ENCODE data around the gene A3GALT2. TPM values are rescaled to one million over a fixed set of nuclear protein-coding genes. Genes with fewer than 3 reads are reported as not detected.

The A3GALT2 gene
- polyA plus RNA-seq, 1 donor, result 0.10 TPM

DNA sequence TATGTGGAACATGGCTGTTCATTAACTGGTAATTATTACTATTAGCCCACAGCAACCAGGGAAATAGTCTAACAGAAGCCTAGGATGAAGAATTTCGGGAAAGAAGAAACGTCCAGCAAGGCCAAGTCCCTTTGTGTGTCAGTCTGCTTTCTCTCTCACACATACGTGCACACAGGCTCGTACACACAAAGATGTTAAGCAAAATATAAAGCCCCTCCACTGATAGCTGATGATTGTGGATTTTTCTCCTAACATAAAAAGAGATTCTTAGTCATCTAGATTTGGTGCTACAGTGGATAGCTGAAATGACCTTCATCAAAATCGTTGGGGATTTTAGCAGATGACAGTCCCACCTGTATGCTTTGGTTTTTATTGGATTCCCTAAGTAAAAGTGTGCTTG lies 42.1 kb upstream of the A3GALT2 start:
- no peaks in the 10 kb centered on the region for H3K27me3 ChIP-seq (ENCODE audit: control insufficient read depth, insufficient read depth, low read length)
- H3K27ac ChIP-seq (ENCODE audit: low read length), result peak overlapping the region; percentile 83
- no peak overlapping the region for H3K4me3 ChIP-seq (ENCODE audit: low read length)
- H3K36me3 ChIP-seq (ENCODE audit: control insufficient read depth, insufficient read depth, low read length), result no peaks in the 10 kb centered on the region
- WGBS (ENCODE audit: insufficient coverage, low lambda C conversion rate), result no CpG with 5 or more reads among the region's 5 CpGs
- H3K4me1 ChIP-seq (ENCODE audit: control insufficient read depth, insufficient read depth, low read length), result peaks cover 17% of the 10 kb centered on the region
- no peak for DNase-seq
- H3K9me3 ChIP-seq (ENCODE audit: control insufficient read depth, low read depth, low read length), result no peaks in the 10 kb centered on the region

DNA sequence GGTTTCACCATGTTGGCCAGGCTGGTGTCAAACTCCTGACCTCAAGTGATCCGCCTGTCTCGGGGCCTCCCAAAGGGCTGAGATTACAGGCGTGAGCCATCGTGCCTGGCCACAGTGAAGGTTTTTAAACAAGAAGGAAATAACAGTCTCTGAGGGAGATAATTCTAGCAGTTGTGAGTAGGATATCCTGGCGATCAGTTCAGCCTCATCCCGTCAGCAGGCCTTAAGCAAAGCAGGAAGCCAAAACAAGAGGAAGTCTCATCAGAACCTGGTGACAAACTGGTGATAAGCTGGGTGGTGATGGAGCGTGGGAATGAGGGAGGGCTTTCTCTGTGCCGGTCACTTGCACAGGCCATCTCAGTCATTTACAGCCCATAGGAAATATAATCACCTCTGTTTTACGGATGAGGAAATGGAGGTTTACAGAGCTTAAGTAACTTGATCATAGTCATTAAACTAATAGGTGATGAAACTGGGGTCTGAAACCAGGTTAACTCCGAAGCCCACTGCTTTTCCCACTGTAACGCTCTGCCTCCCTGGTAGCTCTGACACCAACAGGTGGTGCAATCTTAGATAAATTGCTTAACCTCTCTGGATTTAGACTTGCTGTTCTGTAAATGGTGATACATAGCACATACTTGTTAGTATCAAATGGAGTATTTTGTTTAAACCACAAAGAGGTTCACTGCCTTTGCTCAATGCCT lies 40.8 kb upstream of the A3GALT2 start:
- Histone ChIP-seq H3K27me3 (ENCODE audit: control insufficient read depth, insufficient read depth, low read length) (no peaks in the 10 kb centered on the region), H3K4me1 (ENCODE audit: control insufficient read depth, insufficient read depth, low read length) (peaks cover 17% of the 10 kb centered on the region), H3K36me3 (ENCODE audit: control insufficient read depth, insufficient read depth, low read length) (no peaks in the 10 kb centered on the region), H3K9me3 (ENCODE audit: control insufficient read depth, low read depth, low read length) (no peaks in the 10 kb centered on the region), H3K4me3 (ENCODE audit: low read length) (no peak overlapping the region), H3K27ac (ENCODE audit: low read length) (no peak overlapping the region)
- 93% methylated on average over 3 of the region's 11 CpGs for WGBS (ENCODE audit: insufficient coverage, low lambda C conversion rate)
- no peak for DNase-seq

DNA sequence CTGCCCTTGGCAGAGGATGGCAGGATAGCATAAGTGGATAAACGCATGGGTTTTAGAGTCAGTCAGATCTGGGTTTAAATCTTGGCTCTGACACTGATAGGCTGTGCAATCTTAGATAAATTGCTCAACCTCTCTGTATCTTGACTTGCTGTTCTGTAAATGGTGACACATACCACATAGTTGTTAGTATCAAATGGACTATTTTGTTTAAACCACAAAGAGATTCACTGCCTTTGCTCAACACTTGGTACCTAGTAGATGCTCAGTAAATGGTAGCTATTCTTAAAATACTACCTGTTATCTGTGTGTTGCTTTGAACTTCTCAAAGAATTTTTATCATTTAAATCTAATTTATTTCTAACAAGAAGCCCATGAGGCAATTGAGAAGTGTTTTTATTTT lies 39.5 kb upstream of the A3GALT2 start:
- Histone ChIP-seq H3K27me3 (ENCODE audit: control insufficient read depth, insufficient read depth, low read length) (no peaks in the 10 kb centered on the region), H3K27ac (ENCODE audit: low read length) (no peak overlapping the region), H3K4me3 (ENCODE audit: low read length) (no peak overlapping the region), H3K9me3 (ENCODE audit: control insufficient read depth, low read depth, low read length) (no peaks in the 10 kb centered on the region), H3K4me1 (ENCODE audit: control insufficient read depth, insufficient read depth, low read length) (peaks cover 17% of the 10 kb centered on the region), H3K36me3 (ENCODE audit: control insufficient read depth, insufficient read depth, low read length) (peaks cover 3% of the 10 kb centered on the region)
- no peak for DNase-seq
- WGBS (ENCODE audit: insufficient coverage, low lambda C conversion rate), result no CpG with 5 or more reads among the region's 1 CpG

DNA sequence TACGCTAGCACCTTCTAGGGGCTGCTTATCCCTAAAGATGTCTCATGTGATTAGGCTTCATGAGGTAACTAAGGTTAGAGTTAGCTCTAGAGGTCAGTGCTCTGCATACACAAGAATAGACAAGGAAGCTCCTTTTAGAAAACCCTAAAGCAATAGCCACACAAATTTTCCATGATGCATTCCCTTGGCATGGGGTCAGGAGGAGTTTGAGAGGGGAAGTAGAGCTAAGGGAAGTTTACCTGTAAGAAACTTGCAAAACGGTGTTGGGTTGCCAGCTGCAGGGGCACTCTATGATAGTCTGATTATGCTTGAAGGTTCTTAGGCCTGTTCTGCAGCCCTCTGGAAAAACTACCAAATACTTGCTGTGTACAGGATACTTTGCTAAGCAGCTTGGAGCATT lies 39.0 kb upstream of the A3GALT2 start:
- WGBS (ENCODE audit: insufficient coverage, low lambda C conversion rate), result no CpG with 5 or more reads among the region's 2 CpGs
- H3K27ac ChIP-seq (ENCODE audit: low read length), result no peak overlapping the region

DNA sequence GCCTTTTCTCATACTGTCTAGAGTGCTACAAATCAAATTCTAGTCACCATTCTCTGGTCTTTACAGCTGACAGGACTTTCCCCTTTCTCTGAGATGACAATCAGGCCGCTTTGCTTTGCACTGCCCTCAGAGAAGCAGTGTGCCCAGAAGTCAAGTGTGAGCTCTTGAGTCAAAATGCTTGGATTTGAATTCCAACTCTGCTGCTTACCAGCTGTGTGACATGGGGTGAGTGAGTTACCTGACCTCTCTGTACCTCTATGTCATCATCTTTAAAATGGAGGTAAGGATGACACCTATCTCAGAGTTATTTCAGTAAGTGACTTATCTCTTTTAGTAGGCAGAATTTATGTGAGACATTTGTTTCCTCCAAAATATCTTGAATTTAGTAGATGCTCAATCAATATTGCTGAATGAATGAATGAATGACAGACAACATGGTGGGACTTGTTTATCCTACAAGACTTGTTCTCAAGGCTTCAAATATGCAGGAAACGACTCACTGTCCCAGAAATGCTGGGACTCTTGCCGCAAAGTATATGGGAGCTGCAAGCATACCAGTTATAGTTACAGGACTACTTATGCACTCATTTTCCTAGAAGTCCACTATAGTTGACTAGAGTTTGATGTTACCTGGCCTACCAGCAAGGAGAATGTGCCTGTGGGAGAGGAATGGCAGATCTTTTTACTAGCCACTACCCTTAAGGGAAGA lies 38.1 kb upstream of the A3GALT2 start:
- no CpG with 5 or more reads among the region's 3 CpGs for WGBS (ENCODE audit: insufficient coverage, low lambda C conversion rate)
- no peaks in the 10 kb centered on the region for H3K27me3 ChIP-seq (ENCODE audit: control insufficient read depth, insufficient read depth, low read length)
- peaks cover 9% of the 10 kb centered on the region for H3K4me1 ChIP-seq (ENCODE audit: control insufficient read depth, insufficient read depth, low read length)
- H3K9me3 ChIP-seq (ENCODE audit: control insufficient read depth, low read depth, low read length), result no peaks in the 10 kb centered on the region
- no peak overlapping the region for H3K27ac ChIP-seq (ENCODE audit: low read length)
- DNase-seq, result no peak
- no peak overlapping the region for H3K4me3 ChIP-seq (ENCODE audit: low read length)
- H3K36me3 ChIP-seq (ENCODE audit: control insufficient read depth, insufficient read depth, low read length), result peaks cover 12% of the 10 kb centered on the region

More for the DNA sequence above, 39.0 kb upstream of the A3GALT2 start:
- Histone ChIP-seq H3K9me3 (ENCODE audit: control insufficient read depth, low read depth, low read length) (no peaks in the 10 kb centered on the region), H3K4me3 (ENCODE audit: low read length) (no peak overlapping the region), H3K4me1 (ENCODE audit: control insufficient read depth, insufficient read depth, low read length) (peaks cover 16% of the 10 kb centered on the region), H3K36me3 (ENCODE audit: control insufficient read depth, insufficient read depth, low read length) (peaks cover 5% of the 10 kb centered on the region), H3K27me3 (ENCODE audit: control insufficient read depth, insufficient read depth, low read length) (no peaks in the 10 kb centered on the region)
- DNase-seq, result no peak

DNA sequence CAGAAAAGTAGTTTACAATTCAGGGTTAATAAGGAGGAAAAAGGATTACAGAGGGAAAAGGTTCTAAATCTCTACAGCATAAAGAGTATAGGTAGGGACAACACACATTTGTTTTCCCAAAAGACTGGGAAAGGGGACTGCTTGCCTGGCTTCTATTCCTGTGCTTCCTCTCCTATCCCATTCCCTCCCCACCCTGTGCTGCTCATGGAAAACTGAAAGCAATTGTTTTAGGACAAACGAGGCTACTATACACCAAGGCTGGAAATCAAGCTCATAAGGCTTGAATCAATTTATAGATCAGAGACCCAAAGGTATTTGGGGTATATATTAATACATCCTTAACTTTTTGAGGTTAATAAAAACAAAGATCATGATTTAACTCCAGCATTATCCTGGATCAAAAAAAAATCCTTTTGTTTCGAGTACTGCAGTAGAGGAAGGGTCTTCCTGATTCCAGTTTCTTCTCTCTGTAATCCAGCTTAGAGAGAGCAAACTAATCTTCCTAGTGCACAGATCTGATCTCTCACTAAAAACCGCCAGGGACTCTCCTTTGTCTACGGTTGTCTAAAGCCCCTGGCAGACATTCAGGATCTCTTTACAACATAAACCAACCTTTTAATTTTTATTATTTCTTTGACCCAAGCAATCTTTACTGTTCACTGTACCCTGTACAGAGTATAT lies 37.4 kb upstream of the A3GALT2 start:
- no peaks in the 10 kb centered on the region for H3K9me3 ChIP-seq (ENCODE audit: control insufficient read depth, low read depth, low read length)
- H3K4me3 ChIP-seq (ENCODE audit: low read length), result no peak overlapping the region
- peaks cover 12% of the 10 kb centered on the region for H3K36me3 ChIP-seq (ENCODE audit: control insufficient read depth, insufficient read depth, low read length)
- peaks cover 4% of the 10 kb centered on the region for H3K4me1 ChIP-seq (ENCODE audit: control insufficient read depth, insufficient read depth, low read length)
- H3K27me3 ChIP-seq (ENCODE audit: control insufficient read depth, insufficient read depth, low read length), result no peaks in the 10 kb centered on the region
- no CpG with 5 or more reads among the region's 4 CpGs for WGBS (ENCODE audit: insufficient coverage, low lambda C conversion rate)
- DNase-seq, result no peak
- H3K27ac ChIP-seq (ENCODE audit: low read length), result no peak overlapping the region

DNA sequence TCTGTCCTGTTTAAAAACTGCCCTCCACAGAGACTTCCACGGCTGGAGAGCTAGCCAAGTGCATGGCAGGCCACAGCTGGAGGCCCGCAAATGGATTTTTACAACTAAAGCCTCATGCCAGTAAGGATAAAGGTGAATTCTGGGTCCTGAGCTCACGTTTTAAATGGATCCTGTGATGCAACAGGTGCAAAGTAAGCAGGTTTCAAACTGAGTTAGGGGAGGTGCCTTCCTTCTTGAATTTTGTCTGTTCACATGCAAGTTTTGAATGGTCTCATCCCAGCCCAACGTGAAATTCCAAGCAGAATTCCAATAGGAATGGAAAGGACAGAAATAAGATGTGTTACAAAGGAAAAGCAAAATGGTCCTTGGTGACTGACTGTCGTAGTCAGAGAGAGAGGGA lies 36.2 kb upstream of the A3GALT2 start:
- no peaks in the 10 kb centered on the region for H3K27me3 ChIP-seq (ENCODE audit: control insufficient read depth, insufficient read depth, low read length)
- H3K9me3 ChIP-seq (ENCODE audit: control insufficient read depth, low read depth, low read length), result no peaks in the 10 kb centered on the region
- DNase-seq, result no peak
- H3K4me3 ChIP-seq (ENCODE audit: low read length), result no peak overlapping the region
- no peak overlapping the region for H3K27ac ChIP-seq (ENCODE audit: low read length)
- peaks cover under 1% of the 10 kb centered on the region for H3K4me1 ChIP-seq (ENCODE audit: control insufficient read depth, insufficient read depth, low read length)
- WGBS (ENCODE audit: insufficient coverage, low lambda C conversion rate), result 100% methylated on average over 1 of the region's 5 CpGs
- peaks cover 12% of the 10 kb centered on the region for H3K36me3 ChIP-seq (ENCODE audit: control insufficient read depth, insufficient read depth, low read length)

DNA sequence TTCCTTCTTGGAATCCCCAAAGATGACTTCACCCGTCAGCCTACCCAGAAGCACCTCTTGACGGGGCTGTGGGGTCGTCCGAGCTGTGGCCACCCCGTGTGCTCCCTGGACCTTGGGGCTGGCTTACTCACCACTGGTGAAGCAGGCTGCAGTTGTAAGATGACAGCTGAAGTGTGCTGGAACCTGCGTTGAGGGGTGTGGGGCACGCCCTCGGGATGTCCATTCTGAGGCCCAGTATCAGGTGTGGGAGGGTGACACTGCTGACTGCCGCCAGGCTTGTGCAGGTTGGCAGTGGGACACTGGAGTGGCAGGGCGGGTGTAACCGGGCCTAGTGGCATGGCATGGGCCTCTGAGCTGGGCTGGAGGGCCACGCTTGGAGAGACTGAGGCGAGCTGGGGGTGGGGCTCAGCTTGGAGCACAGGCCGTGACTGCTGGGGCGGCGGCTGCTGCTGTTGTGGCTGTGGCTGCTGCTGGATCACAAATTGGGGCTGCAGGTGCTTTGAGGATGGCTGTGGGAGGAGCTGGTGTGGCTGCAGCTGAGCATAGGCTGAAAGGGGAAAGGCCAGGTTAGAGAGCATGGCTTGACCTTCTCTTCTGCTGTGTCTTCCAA lies 33.9 kb upstream of the A3GALT2 start:
- H3K36me3 ChIP-seq (ENCODE audit: control insufficient read depth, insufficient read depth, low read length), result peaks cover 12% of the 10 kb centered on the region
- peaks cover 6% of the 10 kb centered on the region for H3K4me1 ChIP-seq (ENCODE audit: control insufficient read depth, insufficient read depth, low read length)
- H3K4me3 ChIP-seq (ENCODE audit: low read length), result no peak overlapping the region
- DNase-seq, result no peak
- no peaks in the 10 kb centered on the region for H3K27me3 ChIP-seq (ENCODE audit: control insufficient read depth, insufficient read depth, low read length)
- WGBS (ENCODE audit: insufficient coverage, low lambda C conversion rate), result no CpG with 5 or more reads among the region's 16 CpGs
- no peaks in the 10 kb centered on the region for H3K9me3 ChIP-seq (ENCODE audit: control insufficient read depth, low read depth, low read length)
- no peak overlapping the region for H3K27ac ChIP-seq (ENCODE audit: low read length)

DNA sequence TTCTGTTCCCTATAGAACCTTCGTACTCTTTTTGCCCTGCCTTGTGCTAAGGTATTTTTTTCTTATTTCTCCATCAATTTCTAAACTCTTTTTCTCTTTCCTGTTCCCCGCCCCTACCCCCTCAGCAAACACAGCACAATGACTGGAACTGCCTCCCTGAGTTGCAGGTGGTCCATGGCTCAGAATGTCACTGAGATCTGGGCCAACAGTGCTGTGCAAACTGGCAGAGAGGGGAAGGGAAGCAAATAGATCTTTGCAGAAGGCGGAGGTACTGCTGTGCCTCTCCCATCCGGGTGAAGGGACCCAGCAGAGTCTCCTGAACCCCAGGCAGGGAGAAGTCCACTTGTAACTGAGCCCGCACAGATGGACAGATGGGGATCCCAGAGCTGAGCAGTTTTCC lies 32.6 kb upstream of the A3GALT2 start:
- Histone ChIP-seq H3K27me3 (ENCODE audit: control insufficient read depth, insufficient read depth, low read length) (no peaks in the 10 kb centered on the region), H3K4me1 (ENCODE audit: control insufficient read depth, insufficient read depth, low read length) (peaks cover 7% of the 10 kb centered on the region), H3K36me3 (ENCODE audit: control insufficient read depth, insufficient read depth, low read length) (peaks cover 12% of the 10 kb centered on the region), H3K27ac (ENCODE audit: low read length) (no peak overlapping the region), H3K9me3 (ENCODE audit: control insufficient read depth, low read depth, low read length) (no peaks in the 10 kb centered on the region), H3K4me3 (ENCODE audit: low read length) (no peak overlapping the region)
- 100% methylated on average over 2 of the region's 5 CpGs for whole genome bisulfite sequencing (ENCODE audit: insufficient coverage, low lambda C conversion rate)
- no peak for DNase-seq

DNA sequence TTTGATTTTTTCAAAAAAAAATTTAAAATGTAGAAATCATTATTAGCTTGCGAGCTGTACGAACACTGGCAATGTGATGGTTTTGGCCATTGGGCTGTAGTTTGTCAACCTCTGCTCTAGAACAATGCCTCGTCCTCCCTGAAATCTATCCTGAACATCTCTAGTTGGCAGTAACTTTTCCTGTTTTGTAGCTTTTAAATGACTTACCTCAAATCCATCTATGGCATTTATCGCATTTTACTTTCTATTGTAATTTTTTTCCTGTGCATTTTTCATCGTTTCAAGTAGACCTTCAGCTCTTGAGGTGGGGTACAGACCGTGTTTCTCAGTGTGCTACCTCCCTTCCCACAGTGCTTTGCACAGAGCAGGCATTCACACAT lies 30.4 kb upstream of the A3GALT2 start:
- Histone ChIP-seq H3K27me3 (ENCODE audit: control insufficient read depth, insufficient read depth, low read length) (no peaks in the 10 kb centered on the region), H3K9me3 (ENCODE audit: control insufficient read depth, low read depth, low read length) (no peaks in the 10 kb centered on the region), H3K4me1 (ENCODE audit: control insufficient read depth, insufficient read depth, low read length) (peaks cover 29% of the 10 kb centered on the region), H3K36me3 (ENCODE audit: control insufficient read depth, insufficient read depth, low read length) (peaks cover 12% of the 10 kb centered on the region), H3K27ac (ENCODE audit: low read length) (no peak overlapping the region), H3K4me3 (ENCODE audit: low read length) (no peak overlapping the region)
- WGBS (ENCODE audit: insufficient coverage, low lambda C conversion rate), result 100% methylated on average over 4 of the region's 6 CpGs
- no peak for DNase-seq
